Measurements from ENCODE around the gene UBE2I.
"Not testable (repeated sequence)": the region's sequence is repeated elsewhere in the genome, so short reads cannot be mapped to it uniquely, and the experiment has no call there.

The UBE2I gene

GRCh38 chr16:1277617-1278282 lies 31.7 kb upstream of the UBE2I start:
- no peak for DNase-seq

- DNase-seq, result no peak
Observed at GRCh38 chr16:1278477-1278876, 31.0 kb upstream of the UBE2I start.

GRCh38 chr16:1279081-1279944 lies 30.1 kb upstream of the UBE2I start:
- no peak for DNase-seq

GRCh38 chr16:1279945-1280589 lies 29.4 kb upstream of the UBE2I start:
- DNase-seq, result no peak

GRCh38 chr16:1280783-1281182 lies 28.7 kb upstream of the UBE2I start:
- DNase-seq, result no peak

GRCh38 chr16:1281517-1281916 lies 27.9 kb upstream of the UBE2I start:
- DNase-seq, result no peak

GRCh38 chr16:1282324-1282973 lies 27.0 kb upstream of the UBE2I start:
- no peak for DNase-seq

- no peak for DNase-seq
Observed at GRCh38 chr16:1283296-1283695, 26.1 kb upstream of the UBE2I start.

- no peak for DNase-seq
Observed at GRCh38 chr16:1283996-1284616, 25.3 kb upstream of the UBE2I start.

- no peak for DNase-seq
Observed at GRCh38 chr16:1285669-1286512, 23.5 kb upstream of the UBE2I start.

- no peak for DNase-seq
Observed at GRCh38 chr16:1286513-1287094, 22.8 kb upstream of the UBE2I start.

GRCh38 chr16:1287982-1288670 lies 21.3 kb upstream of the UBE2I start:
- DNase-seq, result no peak

GRCh38 chr16:1288813-1289476 lies 20.5 kb upstream of the UBE2I start:
- DNase-seq, result peak; percentile 27

GRCh38 chr16:1289477-1289866 lies 20.0 kb upstream of the UBE2I start:
- DNase-seq, result no peak

- DNase-seq, result no peak
Observed at GRCh38 chr16:1290063-1290501, 19.4 kb upstream of the UBE2I start.

- no peak for DNase-seq
Observed at GRCh38 chr16:1290860-1291575, 18.4 kb upstream of the UBE2I start.

- no peak for DNase-seq
Observed at GRCh38 chr16:1291576-1291974, 17.9 kb upstream of the UBE2I start.

GRCh38 chr16:1292208-1292607 lies 17.2 kb upstream of the UBE2I start:
- not testable (repeated sequence) for DNase-seq

- not testable (repeated sequence) for DNase-seq
Observed at GRCh38 chr16:1292808-1293207, 16.6 kb upstream of the UBE2I start.
